Left renal cortex interstitium (tissue), 4 donors: ENCODE measurements around the gene MRPS25. TPM values are rescaled to one million over a fixed set of nuclear protein-coding genes. Genes with fewer than 3 reads are reported as not detected.

Source experiments
- polyA plus RNA-seq, 4 donors: library from polyadenylated mRNA; unstranded; fragments of 120-200 nt; gene quantifications; one replicate each; pipeline ENCODE4 v1.2.1, GENCODE V29; 2013; ENCODE audit not compliant: insufficient read length in 4 of 4

The MRPS25 gene
- polyA plus RNA-seq, 4 donors: 49.7 to 106 (median 74.3) TPM

Other genes with a start within 250 kb of the MRPS25 start
- 10 to 100 TPM; 21.0 to 25.0 (median 23.2) TPM for gene FGD5, start 246.4 kb downstream of the MRPS25 start, polyA plus RNA-seq
- gene NR2C2, start 117.7 kb downstream of the MRPS25 start, polyA plus RNA-seq: 10 to 100 TPM; 33.9 to 63.5 (median 48.2) TPM
- gene RBSN, start 33.8 kb upstream of the MRPS25 start, polyA plus RNA-seq: 10 to 100 TPM; 22.1 to 31.9 (median 25.3) TPM
- gene CAPN7, start 140.9 kb upstream of the MRPS25 start, polyA plus RNA-seq: 10 to 100 TPM; 43.4 to 56.1 (median 49.4) TPM